K562 (cell line): ENCODE data around the gene PEX5.

Source experiments
- E2F3 ChIP-seq: fragments of 250-450 bp; sonication (Bioruptor Pico); IDR thresholded peaks from 2 replicates; pipeline ENCODE4 v1.4.0; 2020; ENCODE audit warnings: mild to moderate bottlenecking
- FIP1L1 ChIP-seq: fragments of 200-400 bp; formaldehyde crosslinking; IDR thresholded peaks from 2 replicates; pipeline ENCODE4 v1.6.1; 2018; ENCODE audit warnings: mild to moderate bottlenecking, low read depth, low read length; ENCODE audit not compliant: poor library complexity, severe bottlenecking
- GABPA ChIP-seq: fragments of 200-800 bp; sonication (Bioruptor generic); conservative IDR thresholded peaks from 2 replicates; pipeline ENCODE4 v1.6.1; 2016; ENCODE audit warnings: low read depth, missing genetic modification characterization, missing compliant biosample characterization
- MYC ChIP-seq, 2 experiments: fragments of 250-450 bp in 1 of 2; sonication (Bioruptor Pico) in 1 of 2; IDR thresholded peaks; 2 replicates each; pipeline versions ENCODE4 v1.5.1 to v1.6.1; 2012 to 2021; ENCODE audit warnings: low read depth in 2 of 2, borderline replicate concordance in 1 of 2, improper control_type of control experiment in 1 of 2, low read length in 1 of 2, mild to moderate bottlenecking in 1 of 2, moderate library complexity in 1 of 2
- ZBTB8A ChIP-seq: fragments of 450-650 bp; IDR thresholded peaks from 2 replicates; pipeline ENCODE4 v1.6.1; 2018; ENCODE audit warnings: mild to moderate bottlenecking, moderate library complexity; ENCODE audit not compliant: partially characterized antibody
- ZZZ3 ChIP-seq: fragments of 450-650 bp; IDR thresholded peaks from 2 replicates; pipeline ENCODE4 v1.6.1; 2016; ENCODE audit warnings: antibody characterized with exemption, mild to moderate bottlenecking, moderate library complexity
- TF ChIP-seq, protein P1 (sequence below), 2 experiments: fragments of 450-650 bp in 1 of 2; sonication (generic) in 1 of 2; formaldehyde crosslinking; conservative IDR thresholded peaks; 2 replicates each; pipeline versions ENCODE4 v1.4.0 to v1.8.1; 2020 to 2022; ENCODE audit warnings: mild to moderate bottlenecking in 1 of 2, missing genetic modification reagents in 1 of 2
- TF ChIP-seq, protein P2 (sequence below), 3 experiments: IDR thresholded peaks in 2 of 3; conservative IDR thresholded peaks in 1 of 3; 2 replicates each; pipeline ENCODE4 v1.5.1; 2011 to 2012; ENCODE audit warnings: low read length in 3 of 3, mild to moderate bottlenecking in 3 of 3, control low read depth in 2 of 3, improper control_type of control experiment in 1 of 3, inconsistent platforms in 1 of 3, low read depth in 1 of 3, mixed read lengths in 1 of 3, moderate library complexity in 1 of 3; ENCODE audit not compliant: insufficient read depth in 2 of 3
- TF ChIP-seq, protein P3 (sequence below): IDR thresholded peaks from 2 replicates; pipeline ENCODE4 v1.6.1; 2012; ENCODE audit warnings: low read depth, low read length, improper control_type of control experiment, borderline replicate concordance
- TF ChIP-seq, protein P4 (sequence below): sonication (generic); formaldehyde crosslinking; IDR thresholded peaks from 2 replicates; pipeline ENCODE4 v1.8.1; 2022; ENCODE audit warnings: missing genetic modification reagents
- TF ChIP-seq, protein P5 (sequence below): sonication (generic); formaldehyde crosslinking; IDR thresholded peaks from 2 replicates; pipeline ENCODE4 v1.8.0; 2023; ENCODE audit warnings: missing genetic modification reagents, mild to moderate bottlenecking, borderline replicate concordance

DNA sequence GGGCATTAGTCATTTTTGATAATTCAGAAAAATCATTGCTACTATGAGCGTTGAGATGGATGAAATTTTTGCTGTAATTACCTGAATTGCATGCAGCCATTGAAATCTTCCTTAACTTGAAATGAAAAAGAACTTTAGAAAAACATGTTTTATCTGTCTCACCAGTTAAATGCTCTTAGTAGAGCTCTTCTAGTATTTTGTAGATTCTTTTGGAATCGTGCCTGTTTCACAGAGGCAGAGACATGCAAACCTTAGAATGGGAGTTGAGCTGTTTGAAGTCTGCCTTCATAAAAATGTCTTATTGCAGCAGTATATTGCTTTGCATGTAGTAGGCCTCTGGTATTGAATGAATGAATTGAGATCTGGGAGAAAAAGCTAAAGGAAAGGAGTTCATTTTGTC, 4.2 kb downstream of the PEX5 start:
- TF ChIP-seq ZBTB8A (no peak), ZZZ3 (no peak), E2F3 (CRISPR knock-in tag) (no peak), GABPA (tag) (no peak), FIP1L1 (no peak), MYC (IDR thresholded peaks at IDR 0.05; ENCODE audit: low read depth, low read length) (no peak), MYC (CRISPR knock-in tag; IDR thresholded peaks at IDR 0.05; ENCODE audit: borderline replicate concordance, low read depth) (no peak)
- TF ChIP-seq, protein P1, sequence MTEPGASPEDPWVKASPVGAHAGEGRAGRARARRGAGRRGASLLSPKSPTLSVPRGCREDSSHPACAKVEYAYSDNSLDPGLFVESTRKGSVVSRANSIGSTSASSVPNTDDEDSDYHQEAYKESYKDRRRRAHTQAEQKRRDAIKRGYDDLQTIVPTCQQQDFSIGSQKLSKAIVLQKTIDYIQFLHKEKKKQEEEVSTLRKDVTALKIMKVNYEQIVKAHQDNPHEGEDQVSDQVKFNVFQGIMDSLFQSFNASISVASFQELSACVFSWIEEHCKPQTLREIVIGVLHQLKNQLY (CRISPR knock-in tag; conservative IDR thresholded peaks at IDR 0.05), result no peak
- TF ChIP-seq, protein P2, sequence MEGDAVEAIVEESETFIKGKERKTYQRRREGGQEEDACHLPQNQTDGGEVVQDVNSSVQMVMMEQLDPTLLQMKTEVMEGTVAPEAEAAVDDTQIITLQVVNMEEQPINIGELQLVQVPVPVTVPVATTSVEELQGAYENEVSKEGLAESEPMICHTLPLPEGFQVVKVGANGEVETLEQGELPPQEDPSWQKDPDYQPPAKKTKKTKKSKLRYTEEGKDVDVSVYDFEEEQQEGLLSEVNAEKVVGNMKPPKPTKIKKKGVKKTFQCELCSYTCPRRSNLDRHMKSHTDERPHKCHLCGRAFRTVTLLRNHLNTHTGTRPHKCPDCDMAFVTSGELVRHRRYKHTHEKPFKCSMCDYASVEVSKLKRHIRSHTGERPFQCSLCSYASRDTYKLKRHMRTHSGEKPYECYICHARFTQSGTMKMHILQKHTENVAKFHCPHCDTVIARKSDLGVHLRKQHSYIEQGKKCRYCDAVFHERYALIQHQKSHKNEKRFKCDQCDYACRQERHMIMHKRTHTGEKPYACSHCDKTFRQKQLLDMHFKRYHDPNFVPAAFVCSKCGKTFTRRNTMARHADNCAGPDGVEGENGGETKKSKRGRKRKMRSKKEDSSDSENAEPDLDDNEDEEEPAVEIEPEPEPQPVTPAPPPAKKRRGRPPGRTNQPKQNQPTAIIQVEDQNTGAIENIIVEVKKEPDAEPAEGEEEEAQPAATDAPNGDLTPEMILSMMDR (IDR thresholded peaks at IDR 0.05 in 2 of 3, conservative IDR thresholded peaks at IDR 0.05 in 1 of 3; ENCODE audit: insufficient read depth in 2 of 3, low read depth in 1 of 3, low read length in 3 of 3), result no peak
- TF ChIP-seq, protein P3, sequence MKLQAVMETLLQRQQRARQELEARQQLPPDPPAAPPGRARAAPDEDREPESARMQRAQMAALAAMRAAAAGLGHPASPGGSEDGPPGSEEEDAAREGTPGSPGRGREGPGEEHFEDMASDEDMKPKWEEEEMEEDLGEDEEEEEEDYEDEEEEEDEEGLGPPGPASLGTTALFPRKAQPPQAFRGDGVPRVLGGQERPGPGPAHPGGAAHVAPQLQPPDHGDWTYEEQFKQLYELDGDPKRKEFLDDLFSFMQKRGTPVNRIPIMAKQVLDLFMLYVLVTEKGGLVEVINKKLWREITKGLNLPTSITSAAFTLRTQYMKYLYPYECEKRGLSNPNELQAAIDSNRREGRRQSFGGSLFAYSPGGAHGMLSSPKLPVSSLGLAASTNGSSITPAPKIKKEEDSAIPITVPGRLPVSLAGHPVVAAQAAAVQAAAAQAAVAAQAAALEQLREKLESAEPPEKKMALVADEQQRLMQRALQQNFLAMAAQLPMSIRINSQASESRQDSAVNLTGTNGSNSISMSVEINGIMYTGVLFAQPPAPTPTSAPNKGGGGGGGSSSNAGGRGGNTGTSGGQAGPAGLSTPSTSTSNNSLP, result no peak
- TF ChIP-seq, protein P4, sequence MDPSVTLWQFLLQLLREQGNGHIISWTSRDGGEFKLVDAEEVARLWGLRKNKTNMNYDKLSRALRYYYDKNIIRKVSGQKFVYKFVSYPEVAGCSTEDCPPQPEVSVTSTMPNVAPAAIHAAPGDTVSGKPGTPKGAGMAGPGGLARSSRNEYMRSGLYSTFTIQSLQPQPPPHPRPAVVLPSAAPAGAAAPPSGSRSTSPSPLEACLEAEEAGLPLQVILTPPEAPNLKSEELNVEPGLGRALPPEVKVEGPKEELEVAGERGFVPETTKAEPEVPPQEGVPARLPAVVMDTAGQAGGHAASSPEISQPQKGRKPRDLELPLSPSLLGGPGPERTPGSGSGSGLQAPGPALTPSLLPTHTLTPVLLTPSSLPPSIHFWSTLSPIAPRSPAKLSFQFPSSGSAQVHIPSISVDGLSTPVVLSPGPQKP (CRISPR knock-in tag), result no peak
- TF ChIP-seq, protein P5, sequence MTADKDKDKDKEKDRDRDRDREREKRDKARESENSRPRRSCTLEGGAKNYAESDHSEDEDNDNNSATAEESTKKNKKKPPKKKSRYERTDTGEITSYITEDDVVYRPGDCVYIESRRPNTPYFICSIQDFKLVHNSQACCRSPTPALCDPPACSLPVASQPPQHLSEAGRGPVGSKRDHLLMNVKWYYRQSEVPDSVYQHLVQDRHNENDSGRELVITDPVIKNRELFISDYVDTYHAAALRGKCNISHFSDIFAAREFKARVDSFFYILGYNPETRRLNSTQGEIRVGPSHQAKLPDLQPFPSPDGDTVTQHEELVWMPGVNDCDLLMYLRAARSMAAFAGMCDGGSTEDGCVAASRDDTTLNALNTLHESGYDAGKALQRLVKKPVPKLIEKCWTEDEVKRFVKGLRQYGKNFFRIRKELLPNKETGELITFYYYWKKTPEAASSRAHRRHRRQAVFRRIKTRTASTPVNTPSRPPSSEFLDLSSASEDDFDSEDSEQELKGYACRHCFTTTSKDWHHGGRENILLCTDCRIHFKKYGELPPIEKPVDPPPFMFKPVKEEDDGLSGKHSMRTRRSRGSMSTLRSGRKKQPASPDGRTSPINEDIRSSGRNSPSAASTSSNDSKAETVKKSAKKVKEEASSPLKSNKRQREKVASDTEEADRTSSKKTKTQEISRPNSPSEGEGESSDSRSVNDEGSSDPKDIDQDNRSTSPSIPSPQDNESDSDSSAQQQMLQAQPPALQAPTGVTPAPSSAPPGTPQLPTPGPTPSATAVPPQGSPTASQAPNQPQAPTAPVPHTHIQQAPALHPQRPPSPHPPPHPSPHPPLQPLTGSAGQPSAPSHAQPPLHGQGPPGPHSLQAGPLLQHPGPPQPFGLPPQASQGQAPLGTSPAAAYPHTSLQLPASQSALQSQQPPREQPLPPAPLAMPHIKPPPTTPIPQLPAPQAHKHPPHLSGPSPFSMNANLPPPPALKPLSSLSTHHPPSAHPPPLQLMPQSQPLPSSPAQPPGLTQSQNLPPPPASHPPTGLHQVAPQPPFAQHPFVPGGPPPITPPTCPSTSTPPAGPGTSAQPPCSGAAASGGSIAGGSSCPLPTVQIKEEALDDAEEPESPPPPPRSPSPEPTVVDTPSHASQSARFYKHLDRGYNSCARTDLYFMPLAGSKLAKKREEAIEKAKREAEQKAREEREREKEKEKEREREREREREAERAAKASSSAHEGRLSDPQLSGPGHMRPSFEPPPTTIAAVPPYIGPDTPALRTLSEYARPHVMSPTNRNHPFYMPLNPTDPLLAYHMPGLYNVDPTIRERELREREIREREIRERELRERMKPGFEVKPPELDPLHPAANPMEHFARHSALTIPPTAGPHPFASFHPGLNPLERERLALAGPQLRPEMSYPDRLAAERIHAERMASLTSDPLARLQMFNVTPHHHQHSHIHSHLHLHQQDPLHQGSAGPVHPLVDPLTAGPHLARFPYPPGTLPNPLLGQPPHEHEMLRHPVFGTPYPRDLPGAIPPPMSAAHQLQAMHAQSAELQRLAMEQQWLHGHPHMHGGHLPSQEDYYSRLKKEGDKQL (CRISPR knock-in tag), result no peak
